SK-N-SH (cell line): ENCODE measurements around the gene TBC1D8.

Experiments used
- CTCF ChIP-seq: fragments of 200-600 bp; sonication (generic); IDR thresholded peaks from 2 replicates; pipeline ENCODE4 v1.6.1; 2017; ENCODE audit warnings: antibody characterized with exemption, mild to moderate bottlenecking, moderate library complexity
- MXI1 ChIP-seq: IDR thresholded peaks from 2 replicates; pipeline ENCODE4 v1.6.1; 2012; ENCODE audit warnings: mild to moderate bottlenecking, low read depth, low read length, improper control_type of control experiment
- POLR2AphosphoS5 ChIP-seq: IDR thresholded peaks from 2 replicates; pipeline ENCODE4 v1.6.1; 2012; ENCODE audit warnings: low read depth, low read length
- RAD21 ChIP-seq: IDR thresholded peaks from 2 replicates; pipeline ENCODE4 v1.6.1; 2012; ENCODE audit warnings: mild to moderate bottlenecking, low read length
- REST ChIP-seq: IDR thresholded peaks from 2 replicates; pipeline ENCODE4 v1.6.1; 2012; ENCODE audit warnings: mild to moderate bottlenecking, low read depth, low read length, moderate library complexity
- RFX5 ChIP-seq: IDR thresholded peaks from 2 replicates; pipeline ENCODE4 v1.6.1; 2012; ENCODE audit warnings: mild to moderate bottlenecking, improper control_type of control experiment, low read length
- TCF12 ChIP-seq: IDR thresholded peaks from 2 replicates; pipeline ENCODE4 v1.4.0; 2012
- USF1 ChIP-seq: IDR thresholded peaks from 2 replicates; pipeline ENCODE4 v1.4.0; 2012; ENCODE audit warnings: low read depth, borderline replicate concordance

- TF ChIP-seq CTCF (no peak), TCF12 (no peak), REST (no peak), RAD21 (no peak), USF1 (no peak), MXI1 (no peak), POLR2AphosphoS5 (no peak), RFX5 (no peak)
These were observed 5.8 kb downstream of the TBC1D8 start for GRCh38 chr2:101145406-101145805.
